DMS79 (cell line): Measurements from ENCODE around the gene RCAN3.

Experiments
- DNase-seq: peaks from one replicate; lab custom pipeline; 2025; lab: John Stamatoyannopoulos, UW

Gene RCAN3

DNA sequence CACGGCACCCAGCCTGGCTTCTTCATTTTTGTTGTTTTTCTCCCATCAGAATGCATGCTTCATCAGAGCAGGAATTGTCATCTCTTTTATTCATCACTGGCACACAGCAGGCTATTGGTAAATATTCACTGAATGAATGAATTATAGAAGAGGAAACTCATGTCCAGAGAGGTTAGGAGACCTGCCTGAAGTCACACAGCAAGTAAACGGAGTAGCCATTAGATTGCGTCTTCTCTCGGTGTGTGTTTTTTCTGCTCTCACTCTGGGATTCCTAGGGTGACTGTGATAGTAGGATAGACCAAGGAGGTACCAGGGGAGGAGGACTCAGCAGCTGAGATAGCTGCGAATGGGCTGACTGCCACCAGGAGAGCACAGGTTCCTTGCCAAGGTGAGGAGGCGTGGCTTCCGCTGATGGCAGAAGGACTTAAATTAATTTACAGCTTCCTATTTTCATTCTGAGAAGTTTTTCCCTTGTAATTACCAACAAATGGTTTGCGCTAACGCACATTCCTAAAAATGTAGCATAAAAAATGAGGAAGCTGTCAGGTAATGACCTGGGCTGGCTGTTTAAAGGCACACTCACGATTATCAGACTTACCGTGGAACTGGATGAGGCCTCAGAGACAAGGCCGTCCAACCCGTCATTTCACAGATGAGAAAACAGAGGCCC, 48.8 kb downstream of the RCAN3 start:
- DNase-seq: no peak

DNA sequence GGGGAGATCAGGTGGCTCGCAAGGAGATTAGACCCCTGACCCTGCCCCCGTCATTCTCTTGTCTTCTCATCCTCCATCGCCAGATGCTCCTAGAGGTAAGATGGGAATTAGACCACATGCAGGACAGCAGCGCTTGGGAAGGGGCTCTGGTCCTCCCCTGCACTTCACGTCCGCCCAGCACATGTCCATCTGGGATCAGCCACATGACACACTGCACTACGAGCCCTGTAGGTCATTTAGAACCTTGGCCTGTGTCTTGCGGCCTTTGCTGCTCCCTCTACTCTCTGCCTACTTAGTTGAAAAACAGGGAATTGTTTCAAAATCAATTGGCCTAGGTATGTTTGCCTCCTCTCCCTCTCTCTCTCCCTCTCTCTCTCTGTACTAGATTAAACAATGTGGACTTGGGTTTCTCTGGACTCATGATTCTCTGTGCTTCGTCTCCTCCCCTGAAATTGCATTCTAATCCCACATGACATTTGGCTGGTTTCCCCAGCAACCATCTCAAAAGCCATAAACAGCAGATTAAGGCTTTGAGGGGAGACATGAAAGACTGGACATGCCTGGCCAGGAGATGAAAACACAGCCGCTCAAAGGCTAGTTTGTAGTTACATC, 49.4 kb downstream of the RCAN3 start:
- DNase-seq: no peak

DNA sequence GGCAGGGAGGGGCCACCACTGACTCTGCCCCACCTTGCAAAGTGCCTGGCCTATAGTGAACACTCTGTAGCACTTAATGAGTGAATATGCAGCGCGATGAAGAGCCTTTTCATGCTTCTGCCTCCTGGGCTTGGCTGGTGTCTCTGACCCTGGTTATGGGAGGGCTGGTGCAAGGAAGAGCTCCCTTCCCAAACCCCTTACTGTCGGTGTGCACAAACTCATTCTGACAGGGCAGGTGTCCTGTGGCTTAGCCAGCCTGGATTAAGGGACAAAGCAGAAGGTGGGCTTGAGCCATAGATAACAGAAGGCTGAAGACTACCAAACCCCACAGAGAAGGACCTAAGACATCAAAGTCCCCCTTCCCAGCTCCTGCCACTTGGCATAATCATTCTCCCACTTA, 51.3 kb downstream of the RCAN3 start:
- no peak for DNase-seq

DNA sequence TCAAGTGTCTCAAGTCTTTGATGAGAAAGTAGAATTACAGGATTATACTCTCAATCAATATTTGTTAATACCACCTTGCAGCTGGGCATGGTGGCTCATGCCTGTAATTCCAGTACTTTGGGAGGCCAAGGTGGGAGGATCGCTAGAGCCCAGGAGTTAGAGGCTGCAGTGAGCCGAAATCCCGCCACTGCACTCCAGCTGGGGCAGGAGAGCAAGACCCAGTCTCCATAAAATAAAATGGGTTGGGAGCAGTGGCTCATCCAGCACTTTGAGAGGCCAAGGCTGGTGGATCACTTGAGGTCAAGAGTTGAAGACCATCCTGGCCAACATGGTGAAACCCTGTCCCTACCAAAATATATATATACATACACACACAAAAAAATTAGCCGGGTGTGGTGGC, 52.1 kb downstream of the RCAN3 start:
- no peak for DNase-seq

DNA sequence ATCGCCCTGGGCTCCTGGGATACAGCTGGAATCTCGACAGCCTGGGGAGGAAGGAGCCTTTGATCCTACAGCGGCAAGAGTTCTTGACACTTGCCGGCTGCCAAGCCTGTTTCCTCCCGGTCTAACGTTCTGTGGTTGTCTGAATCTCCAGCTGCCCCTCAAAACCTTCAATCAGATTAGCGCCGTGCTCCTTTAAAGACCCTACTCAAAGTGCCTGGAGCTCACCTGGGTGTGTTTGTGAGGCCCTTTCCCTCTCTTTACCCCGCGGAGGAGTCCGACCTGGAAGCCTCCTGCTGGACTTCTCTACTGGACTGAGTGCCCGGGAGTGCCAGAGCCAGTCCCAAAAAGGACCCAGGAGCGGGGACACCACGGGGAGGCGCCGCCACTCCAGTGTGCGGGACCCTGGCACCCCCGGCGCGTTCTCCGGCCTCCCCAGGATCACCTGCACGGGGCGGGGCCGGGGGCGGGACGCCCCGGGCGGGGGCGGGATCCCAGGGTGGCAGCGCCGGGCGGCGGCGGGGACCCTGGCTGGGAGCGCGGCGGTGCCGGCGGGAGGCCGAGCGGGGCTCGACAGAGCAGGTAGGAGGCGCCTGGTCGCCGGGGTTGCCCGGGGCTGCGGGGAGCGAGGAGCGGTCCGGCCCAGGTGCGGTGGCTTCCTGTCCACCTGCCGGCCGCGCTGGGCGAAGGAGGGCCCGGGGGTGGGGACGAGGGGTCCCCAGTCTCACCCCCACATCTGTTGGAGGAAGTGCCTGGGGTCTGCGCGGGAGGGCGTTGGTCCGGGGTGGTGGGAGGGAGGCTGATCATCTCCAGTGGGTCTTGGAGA, 53.2 kb downstream of the RCAN3 start, which contains the start of gene NCMAP:
Gene NCMAP, plus strand, starts transcription at position 497 of the 823 bp plus-strand sequence. CDS start 39,344 bp downstream, outside the sequence.
- DNase-seq: no peak

DNA sequence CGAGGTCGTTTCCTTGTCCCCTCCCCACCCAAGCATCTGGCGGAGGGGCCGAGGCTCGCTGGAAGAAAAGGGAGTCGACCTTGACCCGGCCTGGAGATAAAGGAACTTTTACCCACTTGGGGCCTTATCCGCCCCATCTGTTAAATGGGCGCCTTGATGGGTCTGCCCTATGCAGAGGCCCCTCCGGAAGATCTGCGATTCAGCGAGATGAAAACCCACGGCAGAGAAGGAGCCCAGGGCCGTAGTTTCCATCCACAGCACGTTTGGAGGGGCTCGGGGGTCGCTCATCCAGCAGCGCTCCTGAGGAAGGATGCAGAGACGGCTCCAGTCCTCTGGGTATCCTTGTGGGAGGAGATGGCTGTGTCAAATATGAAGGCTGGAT, 53.8 kb downstream of the RCAN3 start:
- no peak for DNase-seq

DNA sequence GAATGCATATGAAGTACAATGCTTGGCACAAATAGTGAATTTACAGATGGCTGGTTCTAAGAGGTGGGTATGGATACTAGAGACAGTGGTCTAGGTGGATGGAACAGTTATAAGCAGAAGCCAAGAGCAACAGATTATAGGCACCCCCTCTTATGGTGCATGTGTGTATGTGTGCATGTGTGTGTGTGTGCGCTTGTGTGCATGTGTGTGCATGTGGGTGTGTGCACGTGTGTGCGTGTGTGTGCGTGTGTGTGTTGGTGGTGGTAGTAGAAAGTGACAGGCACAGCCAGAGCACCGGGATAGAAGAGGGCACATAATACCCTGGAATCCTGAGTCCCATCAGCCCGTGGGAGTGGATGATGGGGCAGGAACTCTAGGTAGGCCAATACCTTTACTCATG, 54.6 kb downstream of the RCAN3 start:
- no peak for DNase-seq

DNA sequence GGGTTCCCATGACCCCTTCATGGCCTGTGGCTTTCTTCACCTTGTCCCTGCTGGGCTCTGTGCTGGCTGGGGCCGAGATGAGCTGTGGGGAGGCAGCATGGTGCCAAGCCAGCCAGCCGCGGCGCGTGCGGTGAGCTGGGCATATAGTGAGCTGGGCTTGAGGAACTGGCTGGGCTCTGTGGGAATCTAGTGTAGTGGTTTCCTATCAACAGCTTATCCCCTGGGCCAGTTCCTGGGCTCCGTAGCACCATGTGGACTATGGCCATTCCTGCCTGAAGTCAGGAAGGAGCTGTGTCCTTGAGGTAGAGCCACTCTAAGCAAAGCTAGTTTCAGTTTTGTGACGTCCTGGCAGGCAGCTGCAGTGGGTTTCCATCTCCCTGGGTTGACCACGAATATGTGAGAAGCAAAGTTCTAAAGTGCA, 55.1 kb downstream of the RCAN3 start:
- no peak for DNase-seq

DNA sequence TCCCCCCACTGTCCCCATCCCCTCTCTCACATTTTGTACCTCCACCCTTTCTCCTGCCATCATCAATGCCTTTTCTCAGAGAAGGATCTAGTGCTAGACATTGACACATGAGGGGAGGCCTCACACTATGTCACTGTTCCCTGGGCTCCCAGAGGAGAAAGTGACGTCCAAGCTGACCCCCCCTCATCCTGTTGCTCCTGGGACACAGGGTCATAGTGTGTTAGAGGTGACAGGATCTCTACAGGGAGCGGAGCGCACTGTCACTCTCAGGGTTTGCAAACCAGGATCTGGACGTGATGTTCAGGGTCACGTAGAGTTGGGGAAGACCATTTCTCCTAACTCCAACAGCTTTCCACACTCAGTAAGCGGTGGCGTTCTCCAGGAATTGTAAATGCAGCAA, 55.8 kb downstream of the RCAN3 start:
- no peak for DNase-seq

DNA sequence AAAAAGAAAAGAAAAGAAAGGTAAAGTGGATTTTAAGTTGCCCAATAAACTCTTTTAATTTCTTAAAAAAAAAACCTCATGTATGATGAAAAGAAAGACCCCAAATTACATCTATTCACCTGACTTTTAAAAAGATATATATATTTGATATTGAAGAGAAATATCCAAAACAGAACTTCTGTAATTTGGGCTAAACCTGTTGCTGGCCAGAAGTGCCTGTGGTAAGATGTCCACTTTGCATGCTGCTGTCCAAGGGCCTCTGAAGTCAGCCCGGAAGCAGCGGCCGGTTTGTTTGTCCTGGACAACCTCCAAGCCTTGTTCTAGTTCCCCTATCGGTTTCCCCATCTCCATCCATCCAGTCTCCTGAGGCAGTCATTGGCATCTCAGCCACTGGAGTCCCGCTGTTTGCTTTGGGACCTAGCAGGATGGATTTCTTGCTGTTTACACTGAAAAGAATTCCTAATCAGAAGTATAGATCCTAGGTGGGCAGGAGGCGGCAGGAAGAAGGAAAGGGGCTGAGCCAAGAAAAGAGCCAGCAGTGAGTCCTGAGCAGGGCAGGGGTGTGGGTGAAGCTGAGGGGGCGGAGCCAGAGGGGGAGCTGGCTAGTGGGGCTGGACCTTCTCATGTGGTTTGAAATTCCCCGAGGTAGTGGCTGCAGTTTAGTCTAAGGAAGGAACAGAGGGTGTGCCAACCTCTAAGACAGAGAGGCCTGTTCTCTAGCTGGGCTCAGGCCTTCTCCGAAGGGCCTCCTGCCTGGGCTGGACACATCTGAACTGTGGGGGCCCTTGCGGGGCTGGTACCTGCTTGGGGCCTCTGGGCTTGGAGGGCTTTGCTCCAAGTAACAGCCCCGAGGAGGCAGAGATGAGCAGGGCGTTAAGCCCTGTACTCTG, 56.5 kb downstream of the RCAN3 start:
- no peak for DNase-seq

DNA sequence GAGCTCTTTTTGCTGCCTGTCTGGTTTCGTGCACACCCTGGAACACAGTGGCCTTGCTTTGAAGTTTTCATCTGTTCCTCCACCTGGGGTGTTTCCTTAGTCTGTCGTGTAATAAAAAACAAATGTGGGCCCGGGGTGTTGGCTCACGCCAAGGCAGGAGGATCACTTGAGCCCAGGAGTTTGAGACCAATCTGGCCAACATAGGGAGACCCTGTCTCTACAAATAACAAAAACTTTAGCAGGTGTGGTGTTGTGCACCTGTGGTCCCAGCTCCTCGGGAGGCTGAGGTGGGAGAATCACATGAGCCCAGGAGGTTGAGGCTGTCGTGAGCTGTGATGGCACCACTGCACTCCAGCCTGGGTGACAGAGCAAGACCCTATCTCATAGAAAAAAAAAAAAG, 57.7 kb downstream of the RCAN3 start:
- no peak for DNase-seq

DNA sequence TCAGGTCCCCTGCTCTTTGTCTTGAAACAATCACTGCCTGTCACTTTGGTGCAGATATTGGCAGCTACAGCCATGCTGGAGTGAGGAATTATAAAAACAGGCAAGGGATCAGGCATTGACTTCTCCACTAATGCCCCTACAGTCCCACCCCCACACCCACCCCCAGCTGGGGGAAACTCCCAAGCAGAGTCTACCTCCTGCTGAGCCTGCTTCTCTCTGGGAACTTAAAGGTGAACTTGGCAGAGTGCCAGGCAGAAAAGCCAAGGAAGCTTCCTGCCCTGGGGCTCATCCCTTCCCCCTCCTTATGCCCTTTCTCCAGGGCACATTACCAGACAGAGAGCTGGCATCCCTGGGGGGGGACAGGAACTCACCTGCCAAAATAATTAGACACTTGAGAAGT, 60.0 kb downstream of the RCAN3 start:
- DNase-seq: peak; percentile 60

DNA sequence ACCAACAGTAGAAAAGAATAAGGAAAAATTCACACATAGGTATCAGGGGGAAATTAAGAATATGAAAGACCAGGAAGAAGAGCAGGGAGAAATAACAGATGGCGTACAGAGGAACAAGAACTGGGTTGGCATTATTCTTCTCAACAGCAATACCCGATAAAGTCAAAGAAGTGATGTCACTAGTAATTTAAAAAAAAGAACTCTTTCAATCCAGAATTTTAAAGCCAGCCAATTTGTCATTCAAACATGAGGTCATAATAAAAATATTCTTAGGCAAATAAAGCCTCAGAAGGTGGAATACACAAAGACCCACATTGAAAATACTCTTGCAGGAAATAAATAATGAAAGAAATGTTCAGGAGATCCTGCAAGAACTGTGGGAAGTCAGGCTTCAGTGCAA, 62.1 kb downstream of the RCAN3 start:
- DNase-seq: no peak

DNA sequence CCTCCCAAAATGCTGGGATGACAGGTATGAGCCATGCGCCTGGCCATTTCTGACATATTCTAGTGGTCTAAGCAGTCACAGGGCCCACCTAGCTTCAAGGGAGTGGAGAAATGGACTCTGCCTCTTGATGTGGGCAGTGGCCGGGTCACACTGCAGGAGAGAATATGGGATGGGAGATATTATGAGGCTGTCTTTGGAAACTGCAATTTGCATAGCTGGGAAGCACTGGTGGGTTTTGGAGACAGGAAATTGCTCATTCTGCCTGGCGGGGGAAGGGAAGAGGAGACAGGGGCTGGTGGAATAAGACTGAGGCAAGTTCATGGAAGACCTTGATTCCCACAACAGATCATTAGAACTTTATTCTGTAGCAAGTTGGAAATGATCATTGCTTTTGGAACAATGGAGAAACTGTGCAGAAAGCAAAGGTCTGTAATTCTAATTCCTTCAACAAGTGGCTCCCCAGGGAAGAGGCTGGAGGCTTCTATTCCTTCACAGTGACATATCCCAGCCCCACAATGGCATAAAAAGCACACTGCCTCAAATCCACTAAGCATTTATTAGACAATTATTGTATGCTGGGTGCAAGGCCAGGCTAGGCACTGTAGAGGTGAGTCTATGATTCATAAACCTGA, 63.7 kb downstream of the RCAN3 start:
- no peak for DNase-seq

DNA sequence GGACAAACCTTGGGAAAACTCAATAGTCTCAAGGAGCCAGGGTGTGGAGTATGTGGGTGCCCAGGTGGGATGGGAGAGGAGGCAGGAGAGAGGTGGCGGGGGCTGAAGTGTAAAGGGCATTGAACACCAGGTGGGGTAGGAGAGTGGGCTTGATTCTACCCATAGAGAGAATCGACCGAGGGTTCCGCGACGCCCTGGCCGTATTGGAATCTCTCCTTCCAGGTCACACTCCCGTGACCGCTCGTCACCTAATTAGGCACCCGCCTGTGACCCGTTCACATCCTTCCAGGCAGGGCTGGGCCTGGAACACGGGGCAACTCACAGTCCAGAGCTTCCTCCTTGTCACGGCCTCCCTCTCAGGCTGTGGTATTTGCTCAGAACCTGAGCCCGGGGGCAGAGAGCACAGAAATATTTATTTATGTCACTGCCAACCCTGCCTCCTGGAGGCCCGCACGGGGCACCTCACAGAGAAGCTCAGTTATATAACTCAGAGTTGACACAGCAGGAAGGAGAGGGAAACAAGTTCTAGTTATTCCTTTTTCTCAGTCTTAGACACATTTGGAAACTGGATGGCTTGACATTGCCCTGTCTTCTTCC, 65.3 kb downstream of the RCAN3 start:
- no peak for DNase-seq

DNA sequence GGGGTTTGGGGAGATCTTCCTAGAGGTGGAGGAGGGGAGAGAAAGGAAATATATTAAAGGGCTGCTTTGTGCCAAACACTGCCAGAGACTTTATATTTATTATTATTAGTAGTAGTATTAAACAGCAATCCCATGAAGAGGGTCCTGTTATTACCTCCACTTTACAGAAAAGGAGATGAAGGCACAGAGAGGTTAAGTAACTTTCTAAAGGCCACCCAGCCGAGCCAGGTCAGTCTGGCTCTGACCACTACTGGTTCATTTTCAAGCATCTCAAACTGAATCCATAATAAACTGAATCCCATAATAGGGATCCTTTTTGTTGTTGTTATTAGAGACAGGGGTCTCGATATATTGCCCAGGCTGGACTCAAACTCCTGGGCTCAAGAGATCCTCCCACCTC, 65.8 kb downstream of the RCAN3 start:
- DNase-seq: no peak

DNA sequence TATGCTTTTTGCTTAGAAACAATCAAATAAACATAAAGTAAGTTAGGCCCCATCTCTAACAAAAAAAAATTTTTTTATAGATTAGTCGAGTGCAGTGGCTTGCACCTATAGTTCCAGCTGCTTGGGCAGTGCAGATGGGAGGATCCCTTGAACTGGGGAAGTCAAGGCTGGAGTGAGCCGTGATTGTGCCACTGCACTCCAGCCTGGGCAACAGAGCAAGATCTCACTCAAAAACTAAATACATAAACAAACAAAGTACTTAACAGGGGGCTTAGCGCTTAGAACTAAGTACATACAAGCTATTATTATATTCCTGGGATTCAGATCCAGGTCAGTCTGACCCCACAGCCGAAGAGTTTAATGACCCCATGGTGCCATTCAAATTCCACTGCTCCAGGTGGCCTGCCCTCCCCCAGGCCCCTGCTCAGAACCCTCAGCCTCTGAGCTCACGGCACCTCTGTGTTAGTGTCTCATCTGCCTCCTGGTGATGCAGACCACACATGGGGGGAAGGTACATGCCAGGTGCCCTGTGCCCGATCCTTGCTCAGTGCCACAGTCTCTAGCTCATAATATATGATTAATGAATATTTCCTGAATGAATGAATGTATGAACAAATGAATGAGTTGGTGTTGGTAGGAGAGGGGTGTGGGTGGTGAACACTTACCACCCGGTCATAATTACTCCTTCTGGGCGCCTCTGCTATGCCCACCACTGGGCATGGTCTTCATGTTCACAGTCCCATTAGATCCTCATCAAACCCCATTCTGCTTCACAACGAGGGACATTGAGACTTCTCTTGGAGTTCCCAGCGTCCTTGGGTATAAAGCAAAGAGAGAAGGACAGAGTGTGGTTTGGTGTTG, 67.9 kb downstream of the RCAN3 start:
- no peak for DNase-seq

DNA sequence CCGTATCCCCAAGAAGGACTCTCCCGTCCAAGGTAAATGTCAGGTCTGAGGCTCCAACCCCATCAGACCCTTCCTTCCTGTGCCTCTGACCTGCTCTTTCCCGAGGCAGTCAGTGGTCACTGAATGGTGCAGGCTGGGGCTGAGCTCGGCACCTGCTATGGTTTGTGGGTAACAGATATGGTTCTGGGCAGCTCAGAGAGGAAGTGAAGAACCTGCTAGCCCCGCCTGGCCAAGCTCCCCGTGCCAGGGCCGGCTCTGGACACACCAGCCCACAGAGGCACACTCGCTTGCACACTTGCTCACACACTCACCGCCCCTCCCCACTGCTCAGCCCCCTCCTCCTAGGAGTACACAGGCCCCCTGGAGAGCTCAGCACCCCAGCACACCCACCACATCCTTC, 69.7 kb downstream of the RCAN3 start:
- no peak for DNase-seq

DNA sequence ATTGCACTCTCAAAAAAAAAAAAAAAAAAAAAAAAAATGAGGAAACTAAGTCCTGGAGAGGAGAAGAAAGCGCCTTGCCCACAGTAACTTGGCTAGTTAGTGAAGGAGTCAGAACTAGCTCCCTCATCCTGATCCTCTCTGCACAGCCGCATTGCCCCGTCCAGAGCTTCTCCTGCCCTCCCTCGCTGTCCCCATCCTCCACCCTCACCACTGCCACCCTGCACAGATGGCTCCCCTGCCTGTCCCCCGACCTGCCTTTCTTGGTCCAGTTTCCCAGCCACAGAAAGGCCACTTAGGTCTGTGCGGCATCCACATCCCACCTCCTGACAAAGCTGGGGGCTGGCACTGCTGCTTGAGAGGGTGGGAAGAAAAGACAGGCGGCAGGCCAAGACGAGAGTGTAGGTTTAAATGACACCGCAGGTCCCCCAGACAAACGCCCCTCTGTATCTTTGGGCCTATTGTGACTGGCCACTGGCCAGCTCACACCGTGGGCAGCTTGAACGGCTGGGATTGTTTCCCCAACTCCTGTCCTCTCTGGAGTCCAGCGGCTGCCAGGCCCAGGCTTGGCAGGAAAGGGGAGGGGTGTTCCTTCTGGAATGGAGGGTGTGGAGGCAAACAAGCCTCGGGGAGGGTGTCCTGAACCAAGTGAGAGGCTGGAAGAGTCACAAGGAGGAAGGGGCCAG, 73.4 kb downstream of the RCAN3 start:
- DNase-seq: no peak

DNA sequence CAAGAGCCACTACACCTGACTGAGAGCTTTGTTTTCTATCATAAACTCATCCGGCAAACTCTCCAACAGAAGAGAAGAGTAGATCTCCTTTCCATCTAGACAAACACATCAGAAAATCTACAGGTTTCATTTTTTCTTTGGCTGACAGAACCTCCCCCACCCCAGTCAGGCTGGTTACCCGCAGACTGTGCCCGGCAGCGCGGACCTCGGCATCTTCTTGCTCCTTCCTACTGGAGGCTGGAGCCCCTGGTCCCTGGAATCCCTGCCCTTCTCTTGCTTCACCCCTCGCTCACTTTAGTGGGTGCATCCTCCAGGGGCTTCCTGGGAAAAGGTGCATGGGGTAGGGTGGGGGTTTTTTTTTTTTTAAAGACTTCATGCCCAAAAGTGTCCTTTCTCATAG, 76.2 kb downstream of the RCAN3 start:
- DNase-seq: no peak
